IMR-90 (cell line): ENCODE measurements around the gene CSNK2B. TPM values are rescaled to one million over a fixed set of nuclear protein-coding genes. Genes with fewer than 3 reads are reported as not detected.

Experiments used
- ATAC-seq: fragments of 200-7000 bp; cut with Tn5 transposase; 2 replicates; pipeline ENCODE4 v1.9.1; 2020; ENCODE audit warnings: low read depth, mild to moderate bottlenecking, moderate library complexity
- BruUV-seq: library from RNA; stranded (reverse); fragments of 400-500 nt; replicated peaks from 2 replicates; lab custom pipeline; 2021; lab: Mats Ljungman, UMichigan
- CTCF ChIA-PET: fragments of 300-600 bp; formaldehyde crosslinking; extraction: SDS; loops from one replicate; lab custom pipeline; 2021; ENCODE audit warnings: antibody characterized with exemption; lab: Yijun Ruan, JAX
- POLR2A ChIA-PET: fragments of 300-600 bp; sonication (Branson Sonifier 250); formaldehyde crosslinking; loops from one replicate; lab custom pipeline; 2022; ENCODE audit warnings: antibody characterized with exemption; ENCODE audit not compliant: unreplicated experiment; lab: Charles Lee
- DNase-seq: peaks from one replicate; pipeline ENCODE4 v3.0.0; 2013
- H2AFZ ChIP-seq: replicated peaks from 2 replicates; pipeline ENCODE3; 2013; ENCODE audit warnings: low read length, mild to moderate bottlenecking; ENCODE audit not compliant: poor library complexity
- H2AK5ac ChIP-seq: 2 replicates; pipeline ENCODE4 v1.6.1; 2013; ENCODE audit warnings: low read depth, low read length, inconsistent platforms
- H2AK9ac ChIP-seq: replicated peaks from 2 replicates; pipeline ENCODE3; 2013; ENCODE audit warnings: mild to moderate bottlenecking, low read depth, low read length, moderate library complexity; ENCODE audit not compliant: poor library complexity
- H2BK120ac ChIP-seq: 2 replicates; pipeline ENCODE4 v1.6.1; 2013; ENCODE audit warnings: low read depth, low read length, inconsistent platforms
- H2BK15ac ChIP-seq: 3 replicates; pipeline ENCODE4 v1.6.1; 2013; ENCODE audit warnings: low read depth, low read length, inconsistent platforms
- H2BK20ac ChIP-seq: 2 replicates; pipeline ENCODE4 v1.6.1; 2013; ENCODE audit warnings: low read depth, mild to moderate bottlenecking, inconsistent platforms, low read length, moderate library complexity
- H2BK5ac ChIP-seq: 2 replicates; pipeline ENCODE4 v1.6.1; 2013; ENCODE audit warnings: mild to moderate bottlenecking, low read depth, low read length, inconsistent platforms; ENCODE audit not compliant: poor library complexity, severe bottlenecking
- H3K14ac ChIP-seq: replicated peaks from 2 replicates; pipeline ENCODE4 v1.6.1; 2013; ENCODE audit warnings: low read depth, low read length, inconsistent platforms
- H3K18ac ChIP-seq: 2 replicates; pipeline ENCODE4 v1.6.1; 2013; ENCODE audit warnings: low read depth, low read length, control low read depth
- H3K23ac ChIP-seq: 2 replicates; pipeline ENCODE4 v1.6.1; 2013; ENCODE audit warnings: low read depth, low read length, inconsistent platforms
- H3K27ac ChIP-seq: 2 replicates; pipeline ENCODE4 v1.5.1; 2013; ENCODE audit warnings: mild to moderate bottlenecking, control low read depth, low read length; ENCODE audit not compliant: insufficient read depth
- H3K27me3 ChIP-seq: 2 replicates; pipeline ENCODE4 v1.6.1; 2013; ENCODE audit warnings: low read length; ENCODE audit not compliant: control insufficient read depth, insufficient read depth
- H3K36me3 ChIP-seq: 2 replicates; pipeline ENCODE4 v1.6.1; 2013; ENCODE audit warnings: low read length, mixed read lengths; ENCODE audit not compliant: control insufficient read depth, insufficient read depth
- H3K4ac ChIP-seq: 2 replicates; pipeline ENCODE4 v1.6.1; 2013; ENCODE audit warnings: low read depth, low read length, inconsistent platforms
- H3K4me1 ChIP-seq: 2 replicates; pipeline ENCODE4 v1.6.1; 2013; ENCODE audit warnings: low read length, mixed read lengths; ENCODE audit not compliant: control insufficient read depth, insufficient read depth
- H3K4me2 ChIP-seq: 2 replicates; pipeline ENCODE4 v1.6.1; 2013; ENCODE audit warnings: low read depth, mild to moderate bottlenecking, control low read depth, low read length, moderate library complexity
- H3K4me3 ChIP-seq: 2 replicates; pipeline ENCODE4 v1.5.1; 2013; ENCODE audit warnings: low read depth, mild to moderate bottlenecking, control low read depth, low read length, moderate library complexity; ENCODE audit not compliant: insufficient read depth
- H3K56ac ChIP-seq: 2 replicates; pipeline ENCODE4 v1.6.1; 2013; ENCODE audit warnings: low read length, inconsistent platforms; ENCODE audit not compliant: insufficient read depth; ENCODE audit errors: extremely low read depth
- H3K79me1 ChIP-seq, 2 experiments: 2 replicates each; pipeline ENCODE4 v1.6.1; 2013; ENCODE audit warnings: low read length in 2 of 2, inconsistent platforms in 1 of 2, low read depth in 1 of 2
- H3K9ac ChIP-seq: 2 replicates; pipeline ENCODE4 v1.6.1; 2013; ENCODE audit warnings: low read depth, low read length, control low read depth
- H3K9me1 ChIP-seq: 2 replicates; pipeline ENCODE4 v1.6.1; 2013; ENCODE audit warnings: low read length, inconsistent platforms; ENCODE audit not compliant: insufficient read depth
- H3K9me3 ChIP-seq: 2 replicates; pipeline ENCODE4 v1.6.1; 2013; ENCODE audit warnings: low read length; ENCODE audit not compliant: control insufficient read depth, insufficient read depth
- H4K20me1 ChIP-seq: 2 replicates; pipeline ENCODE4 v1.6.1; 2013; ENCODE audit warnings: low read length, inconsistent platforms; ENCODE audit not compliant: insufficient read depth
- H4K5ac ChIP-seq: 2 replicates; pipeline ENCODE4 v1.6.1; 2013; ENCODE audit warnings: mild to moderate bottlenecking, low read depth, low read length, control low read depth
- H4K8ac ChIP-seq, 2 experiments: 2 replicates each; pipeline ENCODE4 v1.6.1; 2013; ENCODE audit warnings: low read depth in 2 of 2, low read length in 2 of 2, control low read depth in 1 of 2, inconsistent platforms in 1 of 2
- H4K91ac ChIP-seq: 2 replicates; pipeline ENCODE4 v1.6.1; 2013; ENCODE audit warnings: low read depth, low read length, inconsistent platforms; ENCODE audit not compliant: insufficient read depth
- BHLHE40 ChIP-seq: fragments of 150-350 bp; IDR thresholded peaks from 2 replicates; pipeline ENCODE4 v1.6.1; 2016; ENCODE audit warnings: mild to moderate bottlenecking, low read depth, low read length
- FOS ChIP-seq: fragments of 150-350 bp; IDR thresholded peaks from 2 replicates; pipeline ENCODE4 v1.6.1; 2016; ENCODE audit warnings: low read depth, low read length
- MXI1 ChIP-seq: IDR thresholded peaks from 2 replicates; pipeline ENCODE4 v1.6.1; 2012; ENCODE audit warnings: low read depth, mild to moderate bottlenecking, low read length, moderate library complexity, borderline replicate concordance
- NFE2L2 ChIP-seq: fragments of 150-350 bp; IDR thresholded peaks from 2 replicates; pipeline ENCODE4 v1.6.1; 2016; ENCODE audit warnings: low read depth, mild to moderate bottlenecking, low read length
- POLR2A ChIP-seq: IDR thresholded peaks from 2 replicates; pipeline ENCODE4 v1.6.1; 2012; ENCODE audit warnings: mild to moderate bottlenecking, low read depth, low read length
- RCOR1 ChIP-seq: IDR thresholded peaks from 2 replicates; pipeline ENCODE4 v1.6.1; 2012; ENCODE audit warnings: mild to moderate bottlenecking, low read length, improper control_type of control experiment; ENCODE audit not compliant: insufficient replicate concordance
- WGBS, 2 experiments: methylation state at CpG; one replicate each; pipeline versions ENCODE4 v1.1.5 to v1.1.7; 2013; ENCODE audit warnings: missing lambda C conversion rate in 2 of 2; ENCODE audit not compliant: insufficient read length in 1 of 2; ENCODE audit errors: extremely low coverage in 2 of 2; 5-methylcytosine and 5-hydroxymethylcytosine counted together
- dilution Hi-C: fragments of 300-500 bp; cut with HindIII; formaldehyde crosslinking; loops from one replicate; pipeline ENCODE4 v1.14.3; 2018; ENCODE audit warnings: low sequenced_read_pairs; ENCODE audit not compliant: unreplicated experiment
- in situ Hi-C: fragments of 300-500 bp; cut with MboI; formaldehyde crosslinking; loops from 3 replicates; pipeline ENCODE4 v1.14.3; 2019; ENCODE audit warnings: low sequenced_read_pairs, inconsistent platforms, mixed read lengths
- intact Hi-C: fragments of 100-400 bp; cut with micrococcal nuclease; formaldehyde crosslinking; loops from 2 replicates; pipeline ENCODE4 v1.10.0; 2022
- polyA plus RNA-seq, 3 experiments: library from polyadenylated mRNA; depleted of rRNA; stranded (reverse); fragments of >200 nt; gene quantifications; 2 replicates each; pipeline ENCODE4 v1.2.3, GENCODE V29; 2012; ENCODE audit warnings: low replicate concordance in 1 of 3
- total RNA-seq: library from RNA; depleted of rRNA; stranded (reverse); fragments of >200 nt; gene quantifications from 2 replicates; pipeline ENCODE4 v1.2.3, GENCODE V29; 2012
- TF ChIP-seq, protein P1 (sequence below): conservative IDR thresholded peaks from 2 replicates; pipeline ENCODE4 v1.5.1; 2012; ENCODE audit warnings: mild to moderate bottlenecking, low read depth, low read length, improper control_type of control experiment

Gene CSNK2B
- total and polyA plus RNA-seq, 2 of the 4 experiments (the other 2 are of a cell fraction), result 194 to 240 TPM

DNA sequence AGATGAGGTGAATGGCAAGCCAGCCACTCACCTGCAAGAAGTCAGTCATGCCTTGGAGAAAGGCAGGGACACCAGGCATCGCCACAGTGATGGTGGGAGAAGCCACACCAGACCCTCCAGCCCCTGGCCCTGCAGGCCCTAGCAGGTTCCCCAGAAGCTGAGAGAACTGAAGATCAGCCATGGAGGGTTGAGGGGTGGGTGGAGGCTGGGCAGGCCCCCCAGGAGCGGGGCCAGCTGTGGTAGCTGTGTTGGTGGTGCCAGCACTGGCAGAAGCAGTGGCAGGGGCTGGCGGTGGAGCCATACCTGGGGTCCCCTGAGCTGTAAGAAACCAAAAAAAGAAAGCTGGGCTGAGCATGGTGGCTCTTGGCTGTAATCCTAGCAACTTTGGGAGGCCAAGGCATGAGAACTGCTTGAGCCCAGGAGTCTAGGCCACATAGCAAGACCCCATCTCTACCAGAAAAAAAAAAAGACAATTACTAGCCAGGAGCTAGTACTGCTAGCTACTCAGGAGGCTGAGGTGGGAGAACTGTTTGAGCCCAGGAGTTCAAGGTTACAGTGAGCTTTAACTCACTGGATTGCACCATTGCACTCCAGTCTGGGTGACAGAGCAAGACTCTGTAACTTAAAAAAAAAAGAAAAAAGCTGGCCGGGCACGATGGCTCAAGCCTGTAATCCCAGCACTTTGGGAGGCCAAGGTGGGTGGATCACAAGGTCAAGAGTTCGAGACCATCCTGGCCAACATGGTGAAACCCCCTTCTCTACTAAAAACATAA is 22.9 kb upstream of the CSNK2B start:
- CTCF ChIA-PET, result no interaction called here
- no peak overlapping the region for H4K91ac ChIP-seq
- H3K27me3 ChIP-seq, result no peaks in the 10 kb centered on the region
- H3K27ac ChIP-seq, result no peak overlapping the region
- H3K79me1 ChIP-seq, result peaks cover 10 to 12% of the 10 kb centered on the region in 2 experiments; a peak in 2 of 4 replicates
- no peaks in the 10 kb centered on the region for H3K9me3 ChIP-seq
- no peaks in the 10 kb centered on the region; the same call in 1 of the 2 replicates for H3K4me1 ChIP-seq
- TF ChIP-seq BHLHE40 (no peak), RCOR1 (no peak), FOS (no peak), NFE2L2 (no peak), POLR2A (no peak), MXI1 (no peak)
- TF ChIP-seq, protein P1, sequence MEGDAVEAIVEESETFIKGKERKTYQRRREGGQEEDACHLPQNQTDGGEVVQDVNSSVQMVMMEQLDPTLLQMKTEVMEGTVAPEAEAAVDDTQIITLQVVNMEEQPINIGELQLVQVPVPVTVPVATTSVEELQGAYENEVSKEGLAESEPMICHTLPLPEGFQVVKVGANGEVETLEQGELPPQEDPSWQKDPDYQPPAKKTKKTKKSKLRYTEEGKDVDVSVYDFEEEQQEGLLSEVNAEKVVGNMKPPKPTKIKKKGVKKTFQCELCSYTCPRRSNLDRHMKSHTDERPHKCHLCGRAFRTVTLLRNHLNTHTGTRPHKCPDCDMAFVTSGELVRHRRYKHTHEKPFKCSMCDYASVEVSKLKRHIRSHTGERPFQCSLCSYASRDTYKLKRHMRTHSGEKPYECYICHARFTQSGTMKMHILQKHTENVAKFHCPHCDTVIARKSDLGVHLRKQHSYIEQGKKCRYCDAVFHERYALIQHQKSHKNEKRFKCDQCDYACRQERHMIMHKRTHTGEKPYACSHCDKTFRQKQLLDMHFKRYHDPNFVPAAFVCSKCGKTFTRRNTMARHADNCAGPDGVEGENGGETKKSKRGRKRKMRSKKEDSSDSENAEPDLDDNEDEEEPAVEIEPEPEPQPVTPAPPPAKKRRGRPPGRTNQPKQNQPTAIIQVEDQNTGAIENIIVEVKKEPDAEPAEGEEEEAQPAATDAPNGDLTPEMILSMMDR, result no peak
- no peak overlapping the region for H3K4ac ChIP-seq
- H2BK20ac ChIP-seq, result no peak overlapping the region
- no peak overlapping the region for H2AFZ ChIP-seq
- no TSS peak for BruUV-seq
- no peak overlapping the region for H3K4me3 ChIP-seq
- dilution Hi-C loops, result no loop called here
- H4K5ac ChIP-seq, result no peak overlapping the region
- H2AK9ac ChIP-seq, result no peak overlapping the region
- no peak overlapping the region for H3K4me2 ChIP-seq
- POLR2A ChIA-PET, result no interaction called here
- no peak overlapping the region for H4K8ac ChIP-seq
- H3K9me1 ChIP-seq, result 0 out of 2 replicates have a peak, but pooled peaks cover 3% of the 10 kb centered on the region
- DNase-seq, result no peak
- no peak for ATAC-seq
- no peak overlapping the region for H3K23ac ChIP-seq
- H3K36me3 ChIP-seq, result peaks cover 78% of the 10 kb centered on the region
- no peak overlapping the region for H3K14ac ChIP-seq
- no peak overlapping the region for H2BK5ac ChIP-seq
- H3K9ac ChIP-seq, result no peak overlapping the region
- H4K20me1 ChIP-seq, result peaks cover 6% of the 10 kb centered on the region; the same call in 1 of the 2 replicates
- in situ Hi-C loops, result no loop called here
- H2AK5ac ChIP-seq, result no peak overlapping the region
- intact Hi-C loops, result no loop called here
- no peak overlapping the region for H3K56ac ChIP-seq
- H3K18ac ChIP-seq, result no peak overlapping the region
- no peak overlapping the region for H2BK120ac ChIP-seq
- WGBS, 2 experiments, result 90% methylated on average over 2 of the region's 6 CpGs; no CpG with 5 or more reads in 1 of the 2 experiments
- no peak overlapping the region for H2BK15ac ChIP-seq
